Measurements from ENCODE around the gene AP5Z1.

DNA sequence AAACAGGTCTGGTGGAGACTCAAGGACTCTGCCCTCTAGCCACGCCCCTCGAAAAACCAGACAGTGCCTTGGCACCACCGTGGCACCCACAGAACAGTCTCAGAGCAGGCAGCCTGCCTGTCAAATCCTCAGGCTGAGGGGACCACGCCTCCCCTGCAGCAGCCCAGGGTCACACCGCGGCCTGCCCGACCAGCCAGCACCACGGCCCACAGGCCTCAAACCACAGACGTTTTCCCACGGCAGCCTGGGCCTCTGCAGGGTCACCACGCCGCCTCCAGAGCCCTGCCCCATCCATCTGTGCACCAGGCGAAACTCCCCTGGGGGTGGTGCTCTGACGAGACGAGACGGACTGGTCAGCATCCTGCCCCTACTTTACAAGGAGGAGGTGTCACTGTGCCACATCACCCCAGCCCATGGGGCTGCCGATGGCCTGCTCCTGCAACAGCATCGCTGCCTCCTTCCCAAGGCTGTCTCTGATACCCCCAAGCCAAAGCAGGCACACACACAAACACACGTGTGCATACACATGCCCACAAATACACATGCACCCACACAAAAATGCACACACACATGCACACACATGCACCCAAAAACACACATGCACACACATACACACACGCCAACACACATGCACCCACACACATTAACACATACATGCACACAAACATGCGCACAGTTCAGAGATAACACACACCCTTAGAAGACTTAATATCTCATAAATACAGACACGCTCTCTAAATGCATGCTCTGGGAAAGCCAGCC, 61.8 kb downstream of the AP5Z1 start:
- TF ChIP-seq, protein P1, sequence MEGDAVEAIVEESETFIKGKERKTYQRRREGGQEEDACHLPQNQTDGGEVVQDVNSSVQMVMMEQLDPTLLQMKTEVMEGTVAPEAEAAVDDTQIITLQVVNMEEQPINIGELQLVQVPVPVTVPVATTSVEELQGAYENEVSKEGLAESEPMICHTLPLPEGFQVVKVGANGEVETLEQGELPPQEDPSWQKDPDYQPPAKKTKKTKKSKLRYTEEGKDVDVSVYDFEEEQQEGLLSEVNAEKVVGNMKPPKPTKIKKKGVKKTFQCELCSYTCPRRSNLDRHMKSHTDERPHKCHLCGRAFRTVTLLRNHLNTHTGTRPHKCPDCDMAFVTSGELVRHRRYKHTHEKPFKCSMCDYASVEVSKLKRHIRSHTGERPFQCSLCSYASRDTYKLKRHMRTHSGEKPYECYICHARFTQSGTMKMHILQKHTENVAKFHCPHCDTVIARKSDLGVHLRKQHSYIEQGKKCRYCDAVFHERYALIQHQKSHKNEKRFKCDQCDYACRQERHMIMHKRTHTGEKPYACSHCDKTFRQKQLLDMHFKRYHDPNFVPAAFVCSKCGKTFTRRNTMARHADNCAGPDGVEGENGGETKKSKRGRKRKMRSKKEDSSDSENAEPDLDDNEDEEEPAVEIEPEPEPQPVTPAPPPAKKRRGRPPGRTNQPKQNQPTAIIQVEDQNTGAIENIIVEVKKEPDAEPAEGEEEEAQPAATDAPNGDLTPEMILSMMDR (conservative IDR thresholded peaks at IDR 0.05), result no peak
- no peak for TF ChIP-seq ZFX (IDR thresholded peaks at IDR 0.05)

All from C4-2B (cell line).